Measurements from ENCODE around the gene PPP6R2. TPM values are rescaled to one million over a fixed set of nuclear protein-coding genes. Genes with fewer than 3 reads are reported as not detected.
A peak's percentile ranks its signal among the peaks of the same experiment; 100 is the strongest.

Gene PPP6R2
- total and polyA plus RNA-seq, 8 donors: 36.9 to 60.1 (median 42.2) TPM

GRCh38 chr22:50420015-50420414 lies 76.9 kb downstream of the PPP6R2 start:
- Histone ChIP-seq H3K27ac (no peak overlapping the region), H3K9me3 (no peaks in the 10 kb centered on the region), H3K27me3 (no peaks in the 10 kb centered on the region), H3K4me1 (no peaks in the 10 kb centered on the region), H3K36me3 (peaks cover 0 to 100% of the 10 kb centered on the region in 2 donors), H3K4me3 (no peak overlapping the region)
- intact Hi-C loops (cut with DNase I): no loop called here
- ATAC-seq: no peak
- DNase-seq: peak in 1 of 4 donors; percentile 31
- TF ChIP-seq CTCF (IDR thresholded peaks at IDR 0.05): no peak

- Histone ChIP-seq H3K27ac (no peak overlapping the region), H3K9me3 (no peaks in the 10 kb centered on the region), H3K27me3 (no peaks in the 10 kb centered on the region), H3K4me1 (no peaks in the 10 kb centered on the region), H3K36me3 (peaks cover 0 to 100% of the 10 kb centered on the region in 2 donors), H3K4me3 (no peak overlapping the region)
- ATAC-seq (no peak), DNase-seq (peak in 1 of 4 donors; percentile 31)
- intact Hi-C loops (cut with DNase I): no loop called here
- no peak for TF ChIP-seq CTCF (IDR thresholded peaks at IDR 0.05)
These were observed 77.5 kb downstream of the PPP6R2 start for GRCh38 chr22:50420581-50420980.

- Histone ChIP-seq H3K27me3 (no peaks in the 10 kb centered on the region), H3K4me1 (no peaks in the 10 kb centered on the region), H3K36me3 (peaks cover 0 to 100% of the 10 kb centered on the region in 2 donors), H3K9me3 (no peaks in the 10 kb centered on the region), H3K27ac (no peak overlapping the region), H3K4me3 (no peak overlapping the region)
- intact Hi-C loops (cut with DNase I): no loop called here
- ATAC-seq (no peak), DNase-seq (peak in 1 of 4 donors; percentile 2)
- TF ChIP-seq CTCF (IDR thresholded peaks at IDR 0.05): no peak
These were observed 78.9 kb downstream of the PPP6R2 start for GRCh38 chr22:50422046-50422445.

- no peak overlapping the region for H3K27ac ChIP-seq
- peaks cover 0 to 100% of the 10 kb centered on the region in 2 donors for H3K36me3 ChIP-seq
- no peaks in the 10 kb centered on the region for H3K27me3 ChIP-seq
- no peak for TF ChIP-seq CTCF (IDR thresholded peaks at IDR 0.05)
- intact Hi-C loops (cut with DNase I): no loop called here
- no peak overlapping the region for H3K4me3 ChIP-seq
- ATAC-seq (no peak), DNase-seq (no peak)
- no peaks in the 10 kb centered on the region for H3K4me1 ChIP-seq
- no peaks in the 10 kb centered on the region for H3K9me3 ChIP-seq
These were observed 80.1 kb downstream of the PPP6R2 start for GRCh38 chr22:50422961-50423815.

GRCh38 chr22:50423956-50424355 lies 80.8 kb downstream of the PPP6R2 start:
- ATAC-seq (no peak), DNase-seq (peak in 1 of 4 donors; percentile 75)
- Histone ChIP-seq H3K36me3 (peaks cover 0 to 100% of the 10 kb centered on the region in 2 donors), H3K4me1 (no peaks in the 10 kb centered on the region), H3K27me3 (no peaks in the 10 kb centered on the region), H3K27ac (no peak overlapping the region), H3K4me3 (no peak overlapping the region), H3K9me3 (no peaks in the 10 kb centered on the region)
- no peak for TF ChIP-seq CTCF (IDR thresholded peaks at IDR 0.05)
- intact Hi-C loops (cut with DNase I): no loop called here

All from left lung (tissue), 10 donors.